GM03348 (cell line): ENCODE data around the gene KIF18A.
A peak's percentile ranks its signal among the peaks of the same experiment; 100 is the strongest.
"Not testable (repeated sequence)": the region's sequence is repeated elsewhere in the genome, so short reads cannot be mapped to it uniquely, and the experiment has no call there.

ENCODE experiments used
- DNase-seq: peaks from one replicate; pipeline ENCODE4 v3.0.0; 2012; ENCODE audit warnings: low spot score

Gene KIF18A

GRCh38 chr11:28107750-28108618, at the start of gene KIF18A, which contains the start of gene METTL15:
KIF18A (minus strand) TSS chr11:28108156; CDS start chr11:28097947, 10,209 bp downstream.
METTL15 (plus strand) TSS chr11:28108388; CDS start chr11:28113335, 4,947 bp downstream.
- DNase-seq, result peak; percentile 96

GRCh38 chr11:28153586-28153985, 45.6 kb upstream of the KIF18A start:
- DNase-seq, result no peak

- no peak for DNase-seq
Observed at GRCh38 chr11:28152743-28153142, 44.8 kb upstream of the KIF18A start.

GRCh38 chr11:28146123-28146751, 38.3 kb upstream of the KIF18A start:
- peak; percentile 80 for DNase-seq

- DNase-seq, result no peak
Observed at GRCh38 chr11:28144808-28145207, 36.9 kb upstream of the KIF18A start.

GRCh38 chr11:28142724-28143123, 34.8 kb upstream of the KIF18A start:
- no peak for DNase-seq

- no peak for DNase-seq
Observed at GRCh38 chr11:28140689-28141455, 32.9 kb upstream of the KIF18A start.

- DNase-seq, result no peak
Observed at GRCh38 chr11:28139841-28140415, 32.0 kb upstream of the KIF18A start.

- no peak for DNase-seq
Observed at GRCh38 chr11:28137832-28138231, 29.9 kb upstream of the KIF18A start.

- DNase-seq, result no peak
Observed at GRCh38 chr11:28137366-28137765, 29.4 kb upstream of the KIF18A start.

- DNase-seq, result not testable (repeated sequence)
Observed at GRCh38 chr11:28136157-28136556, 28.2 kb upstream of the KIF18A start.

- no peak for DNase-seq
Observed at GRCh38 chr11:28133146-28133545, 25.2 kb upstream of the KIF18A start.

- DNase-seq, result peak; percentile 13
Observed at GRCh38 chr11:28132548-28132947, 24.6 kb upstream of the KIF18A start.

- DNase-seq, result no peak
Observed at GRCh38 chr11:28123151-28123581, 15.2 kb upstream of the KIF18A start.

GRCh38 chr11:28117712-28118111, 9.8 kb upstream of the KIF18A start:
- no peak for DNase-seq

GRCh38 chr11:28114731-28115130, 6.8 kb upstream of the KIF18A start:
- no peak for DNase-seq

GRCh38 chr11:28114116-28114515, 6.2 kb upstream of the KIF18A start:
- DNase-seq, result no peak

- no peak for DNase-seq
Observed at GRCh38 chr11:28110821-28111200, 2.9 kb upstream of the KIF18A start.

GRCh38 chr11:28110108-28110820, 2.3 kb upstream of the KIF18A start:
- peak; percentile 79 for DNase-seq

GRCh38 chr11:28108958-28109357, 1.0 kb upstream of the KIF18A start:
- DNase-seq, result no peak

- no peak for DNase-seq
Observed at GRCh38 chr11:28107191-28107749, 686 bp downstream of the KIF18A start.
